DOHH2 (cell line): ENCODE data around the gene ADAM19.

Experiments used
- H3F3A ChIP-seq: fragments of 200-600 bp; sonication (generic), shearing (Covaris generic); 2 replicates; pipeline ENCODE4 v1.6.0; 2016; ENCODE audit warnings: antibody characterized with exemption, mild to moderate bottlenecking; ENCODE audit not compliant: control insufficient read depth, insufficient read depth
- H3K27ac ChIP-seq: fragments of 200-600 bp; sonication (generic); 2 replicates; pipeline ENCODE4 v1.5.1; 2014; ENCODE audit warnings: low read depth, mild to moderate bottlenecking, low read length, moderate library complexity
- H3K27me3 ChIP-seq: fragments of 200-600 bp; sonication (generic); 2 replicates; pipeline ENCODE4 v1.6.1; 2014; ENCODE audit warnings: mild to moderate bottlenecking, low read length, mixed read lengths; ENCODE audit not compliant: control insufficient read depth
- H3K36me3 ChIP-seq: fragments of 200-600 bp; sonication (generic); 2 replicates; pipeline ENCODE4 v1.6.1; 2014; ENCODE audit warnings: mild to moderate bottlenecking, low read length, moderate library complexity, mixed read lengths; ENCODE audit not compliant: control insufficient read depth
- H3K4me1 ChIP-seq: fragments of 200-600 bp; sonication (generic); 2 replicates; pipeline ENCODE4 v1.6.1; 2014; ENCODE audit warnings: mild to moderate bottlenecking, low read length, mixed read lengths; ENCODE audit not compliant: control insufficient read depth
- H3K4me2 ChIP-seq: fragments of 200-600 bp; sonication (generic); 2 replicates; pipeline ENCODE4 v1.6.0; 2014; ENCODE audit warnings: mild to moderate bottlenecking, low read length, moderate library complexity
- H3K4me3 ChIP-seq: fragments of 200-600 bp; sonication (generic); 2 replicates; pipeline ENCODE4 v1.5.1; 2014; ENCODE audit warnings: mild to moderate bottlenecking, low read length, mixed read lengths
- H3K79me2 ChIP-seq: fragments of 200-600 bp; sonication (generic); 2 replicates; pipeline ENCODE4 v1.6.1; 2014; ENCODE audit warnings: mild to moderate bottlenecking, low read length, mixed read lengths; ENCODE audit not compliant: control insufficient read depth
- H3K9me2 ChIP-seq: fragments of 200-600 bp; sonication (generic); replicated peaks from 2 replicates; pipeline ENCODE4 v1.6.1; 2014; ENCODE audit warnings: mild to moderate bottlenecking, low read length, mixed read lengths; ENCODE audit not compliant: control insufficient read depth
- H3K9me3 ChIP-seq: fragments of 200-600 bp; sonication (generic); 2 replicates; pipeline ENCODE4 v1.6.1; 2014; ENCODE audit warnings: antibody characterized with exemption, low read length, mixed read lengths; ENCODE audit not compliant: control insufficient read depth, insufficient read depth
- H4K20me1 ChIP-seq: fragments of 200-600 bp; sonication (generic); 2 replicates; pipeline ENCODE4 v1.6.0; 2014; ENCODE audit warnings: low read depth, mild to moderate bottlenecking, antibody characterized with exemption, low read length, moderate library complexity; ENCODE audit not compliant: control insufficient read depth, insufficient read depth
- EZH2phosphoT487 ChIP-seq: fragments of 200-600 bp; sonication (generic); IDR thresholded peaks from 2 replicates; pipeline ENCODE4 v1.6.1; 2017; ENCODE audit warnings: borderline replicate concordance, mild to moderate bottlenecking, antibody characterized with exemption, low read length, moderate library complexity, mixed read lengths
- TF ChIP-seq, protein P1 (sequence below): fragments of 200-600 bp; sonication (generic); IDR thresholded peaks from one replicate; pipeline ENCODE4 v1.5.1; 2014; ENCODE audit warnings: antibody characterized with exemption, mild to moderate bottlenecking, low read depth, low read length; ENCODE audit not compliant: poor library complexity, severe bottlenecking

Gene ADAM19

DNA sequence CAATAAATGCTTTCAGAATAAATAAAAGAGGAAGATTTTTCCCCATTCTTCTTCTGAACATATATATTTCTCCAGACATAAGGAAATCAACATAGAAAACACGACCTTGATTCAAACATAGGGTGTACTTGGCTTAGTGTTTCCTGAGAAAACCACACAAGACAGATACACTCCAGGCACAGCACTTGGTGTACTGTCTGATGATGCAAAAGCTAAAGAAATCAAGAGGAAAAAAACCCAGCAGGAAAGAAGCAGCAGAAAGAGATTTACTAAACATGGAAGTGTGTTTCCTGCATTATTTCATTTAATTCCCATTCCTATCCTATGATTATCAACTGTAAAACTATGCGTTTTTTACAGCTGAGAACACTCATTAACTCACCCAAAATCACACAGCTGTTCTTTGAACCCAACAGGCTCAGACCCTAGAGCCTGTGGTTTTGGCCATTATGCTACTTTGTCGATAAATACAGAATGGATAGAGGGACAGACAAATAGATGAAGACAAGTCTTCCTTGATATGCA lies 69.4 kb downstream of the ADAM19 start:
- Histone ChIP-seq H3K9me2 (no peaks in the 10 kb centered on the region), H3K36me3 (peaks cover 83% of the 10 kb centered on the region), H3K27ac (peak overlapping the region; percentile 100), H3K4me3 (peak overlapping the region; percentile 51), H3K9me3 (no peaks in the 10 kb centered on the region; the same call in 1 of the 2 replicates), H3K79me2 (peaks cover 14% of the 10 kb centered on the region), H3K27me3 (no peaks in the 10 kb centered on the region), H4K20me1 (no peaks in the 10 kb centered on the region), H3F3A (peaks cover 65% of the 10 kb centered on the region), H3K4me2 (peak overlapping the region; percentile 62), H3K4me1 (peaks cover 99% of the 10 kb centered on the region)
- no peak for TF ChIP-seq EZH2phosphoT487
- TF ChIP-seq, protein P1, sequence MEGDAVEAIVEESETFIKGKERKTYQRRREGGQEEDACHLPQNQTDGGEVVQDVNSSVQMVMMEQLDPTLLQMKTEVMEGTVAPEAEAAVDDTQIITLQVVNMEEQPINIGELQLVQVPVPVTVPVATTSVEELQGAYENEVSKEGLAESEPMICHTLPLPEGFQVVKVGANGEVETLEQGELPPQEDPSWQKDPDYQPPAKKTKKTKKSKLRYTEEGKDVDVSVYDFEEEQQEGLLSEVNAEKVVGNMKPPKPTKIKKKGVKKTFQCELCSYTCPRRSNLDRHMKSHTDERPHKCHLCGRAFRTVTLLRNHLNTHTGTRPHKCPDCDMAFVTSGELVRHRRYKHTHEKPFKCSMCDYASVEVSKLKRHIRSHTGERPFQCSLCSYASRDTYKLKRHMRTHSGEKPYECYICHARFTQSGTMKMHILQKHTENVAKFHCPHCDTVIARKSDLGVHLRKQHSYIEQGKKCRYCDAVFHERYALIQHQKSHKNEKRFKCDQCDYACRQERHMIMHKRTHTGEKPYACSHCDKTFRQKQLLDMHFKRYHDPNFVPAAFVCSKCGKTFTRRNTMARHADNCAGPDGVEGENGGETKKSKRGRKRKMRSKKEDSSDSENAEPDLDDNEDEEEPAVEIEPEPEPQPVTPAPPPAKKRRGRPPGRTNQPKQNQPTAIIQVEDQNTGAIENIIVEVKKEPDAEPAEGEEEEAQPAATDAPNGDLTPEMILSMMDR, result no peak

DNA sequence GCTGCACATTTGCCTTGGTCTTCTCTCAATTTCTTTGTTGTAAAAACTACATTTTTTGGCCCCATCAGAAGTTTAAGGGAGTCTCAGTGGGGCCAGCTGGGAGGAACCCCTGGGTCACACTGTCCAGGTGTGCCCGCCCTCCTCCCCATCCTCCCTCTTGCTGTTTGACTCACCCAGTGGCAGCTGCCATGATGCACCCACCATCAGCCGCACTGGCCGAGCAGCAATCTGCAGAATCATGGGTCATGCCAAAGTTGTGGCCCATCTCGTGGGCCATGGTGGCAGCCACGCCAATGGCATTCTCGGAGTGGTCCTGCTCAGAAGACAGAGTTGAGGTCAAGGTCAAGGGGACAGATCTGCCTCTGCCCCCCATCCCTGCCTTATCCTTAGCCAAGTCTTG lies 70.1 kb downstream of the ADAM19 start:
- H3K79me2 ChIP-seq, result peaks cover 20% of the 10 kb centered on the region
- H4K20me1 ChIP-seq, result no peaks in the 10 kb centered on the region
- peaks cover 99% of the 10 kb centered on the region for H3K4me1 ChIP-seq
- TF ChIP-seq, protein P1, result no peak
- TF ChIP-seq EZH2phosphoT487, result no peak
- H3K27me3 ChIP-seq, result no peaks in the 10 kb centered on the region
- H3K36me3 ChIP-seq, result peaks cover 83% of the 10 kb centered on the region
- no peaks in the 10 kb centered on the region for H3K9me2 ChIP-seq
- peak overlapping the region; percentile 62 for H3K4me2 ChIP-seq
- H3K27ac ChIP-seq, result peak overlapping the region; percentile 100
- H3K4me3 ChIP-seq, result peak overlapping the region; percentile 51
- peaks cover 66% of the 10 kb centered on the region for H3F3A ChIP-seq
- H3K9me3 ChIP-seq, result no peaks in the 10 kb centered on the region; the same call in 1 of the 2 replicates

GRCh38 chr5:157504053-157504452 lies 71.5 kb downstream of the ADAM19 start:
- H3K4me1 ChIP-seq, result peaks cover 99% of the 10 kb centered on the region
- no peaks in the 10 kb centered on the region for H3K27me3 ChIP-seq
- peaks cover 66% of the 10 kb centered on the region for H3F3A ChIP-seq
- peak overlapping the region; percentile 100 for H3K27ac ChIP-seq
- H4K20me1 ChIP-seq, result no peaks in the 10 kb centered on the region
- H3K36me3 ChIP-seq, result peaks cover 81% of the 10 kb centered on the region
- H3K9me3 ChIP-seq, result no peaks in the 10 kb centered on the region; the same call in 1 of the 2 replicates
- no peaks in the 10 kb centered on the region for H3K9me2 ChIP-seq
- peak overlapping the region; percentile 70 for H3K4me3 ChIP-seq
- peaks cover 23% of the 10 kb centered on the region for H3K79me2 ChIP-seq
- H3K4me2 ChIP-seq, result peak overlapping the region; percentile 98
- TF ChIP-seq, protein P1, result no peak
- no peak for TF ChIP-seq EZH2phosphoT487
